ENCODE results near the gene SLC25A24.

SLC25A24 gene

DNA sequence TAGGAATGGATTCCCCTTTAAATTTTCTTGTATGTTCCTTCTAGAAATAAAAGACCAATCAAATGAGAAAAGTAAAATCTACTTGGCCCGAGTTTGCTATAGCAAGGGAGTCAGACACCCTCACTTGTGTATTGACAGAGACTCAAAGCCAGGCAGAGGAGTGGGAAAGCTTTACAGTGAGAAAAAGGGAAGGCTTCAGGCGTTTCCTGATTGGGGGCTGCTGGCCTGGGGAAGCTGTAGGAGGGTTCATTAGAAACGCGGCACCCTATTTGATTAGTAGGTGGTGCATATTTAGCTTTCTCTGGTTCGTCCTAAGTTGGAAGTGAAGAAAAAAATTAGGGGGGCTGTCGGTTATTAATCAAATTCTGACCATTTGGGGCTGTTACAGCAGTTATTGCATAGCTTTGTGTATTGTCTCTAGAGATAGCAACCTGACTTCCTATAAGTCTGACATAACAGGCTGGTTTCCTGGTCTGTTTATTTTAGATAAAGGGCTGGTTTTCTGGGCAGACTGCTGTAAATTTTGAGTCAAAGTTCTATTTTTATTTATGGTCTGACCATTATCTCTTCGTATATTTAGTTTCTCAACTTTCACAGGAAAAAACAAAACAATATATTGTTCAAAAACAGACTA lies 10.0 kb downstream of the SLC25A24 start:
- no peaks in the 10 kb centered on the region for H3K27me3 ChIP-seq (ENCODE audit: insufficient read depth, low read length)
- no peak overlapping the region for H3K4me3 ChIP-seq (ENCODE audit: low read depth, low read length, poor library complexity, severe bottlenecking)
- H4K20me1 ChIP-seq (ENCODE audit: insufficient read depth, low read length) = no peaks in the 10 kb centered on the region
- no peaks in the 10 kb centered on the region for H3F3A ChIP-seq (ENCODE audit: insufficient read depth, low read length)
- H3K9ac ChIP-seq (ENCODE audit: low read length) = no peak overlapping the region
- no peaks in the 10 kb centered on the region for H3K79me2 ChIP-seq (ENCODE audit: insufficient read depth, low read length)
- no peaks in the 10 kb centered on the region for H3K4me1 ChIP-seq (ENCODE audit: insufficient read depth, low read length, severe bottlenecking)
- no peak overlapping the region for H3K27ac ChIP-seq (ENCODE audit: low read depth, low read length, poor library complexity, severe bottlenecking)
- H3K9me3 ChIP-seq (ENCODE audit: low read length) = no peaks in the 10 kb centered on the region
- H3K4me2 ChIP-seq (ENCODE audit: low read length) = no peak overlapping the region
- no peak overlapping the region for H2AFZ ChIP-seq (ENCODE audit: low read length)
- H3K36me3 ChIP-seq (ENCODE audit: insufficient read depth, low read length) = no peaks in the 10 kb centered on the region
- H3K9me2 ChIP-seq (ENCODE audit: low read depth, low read length) = no peaks in the 10 kb centered on the region
- TF ChIP-seq EZH2 (IDR thresholded peaks at IDR 0.05; ENCODE audit: borderline replicate concordance, low read length) = no peak
- TF ChIP-seq, protein P1, sequence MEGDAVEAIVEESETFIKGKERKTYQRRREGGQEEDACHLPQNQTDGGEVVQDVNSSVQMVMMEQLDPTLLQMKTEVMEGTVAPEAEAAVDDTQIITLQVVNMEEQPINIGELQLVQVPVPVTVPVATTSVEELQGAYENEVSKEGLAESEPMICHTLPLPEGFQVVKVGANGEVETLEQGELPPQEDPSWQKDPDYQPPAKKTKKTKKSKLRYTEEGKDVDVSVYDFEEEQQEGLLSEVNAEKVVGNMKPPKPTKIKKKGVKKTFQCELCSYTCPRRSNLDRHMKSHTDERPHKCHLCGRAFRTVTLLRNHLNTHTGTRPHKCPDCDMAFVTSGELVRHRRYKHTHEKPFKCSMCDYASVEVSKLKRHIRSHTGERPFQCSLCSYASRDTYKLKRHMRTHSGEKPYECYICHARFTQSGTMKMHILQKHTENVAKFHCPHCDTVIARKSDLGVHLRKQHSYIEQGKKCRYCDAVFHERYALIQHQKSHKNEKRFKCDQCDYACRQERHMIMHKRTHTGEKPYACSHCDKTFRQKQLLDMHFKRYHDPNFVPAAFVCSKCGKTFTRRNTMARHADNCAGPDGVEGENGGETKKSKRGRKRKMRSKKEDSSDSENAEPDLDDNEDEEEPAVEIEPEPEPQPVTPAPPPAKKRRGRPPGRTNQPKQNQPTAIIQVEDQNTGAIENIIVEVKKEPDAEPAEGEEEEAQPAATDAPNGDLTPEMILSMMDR (IDR thresholded peaks at IDR 0.05; ENCODE audit: low read length) = no peak

DNA sequence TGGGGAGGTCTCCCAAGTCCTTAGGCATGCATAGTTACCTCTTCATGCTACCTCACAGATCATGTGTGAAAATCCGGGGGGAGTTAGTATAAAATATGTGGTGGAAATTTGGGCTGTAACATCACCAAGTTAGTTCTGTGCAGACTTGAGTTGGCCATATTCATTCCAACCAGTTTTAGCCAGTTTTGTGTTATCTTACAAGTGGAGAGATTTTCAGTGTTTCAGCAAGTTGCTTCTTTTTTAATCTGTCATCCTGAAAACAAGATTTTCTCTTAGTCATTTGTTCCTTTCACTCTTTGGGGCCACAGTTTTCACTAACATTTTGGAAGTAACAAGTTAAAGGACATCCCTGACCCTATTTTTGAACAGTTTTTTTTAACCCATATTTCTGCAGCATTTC lies 11.3 kb downstream of the SLC25A24 start:
- Histone ChIP-seq H3K4me1 (ENCODE audit: insufficient read depth, low read length, severe bottlenecking) (no peaks in the 10 kb centered on the region), H3K79me2 (ENCODE audit: insufficient read depth, low read length) (no peaks in the 10 kb centered on the region), H3K4me3 (ENCODE audit: low read depth, low read length, poor library complexity, severe bottlenecking) (no peak overlapping the region), H3K9me2 (ENCODE audit: low read depth, low read length) (no peaks in the 10 kb centered on the region), H3K27ac (ENCODE audit: low read depth, low read length, poor library complexity, severe bottlenecking) (no peak overlapping the region), H3K4me2 (ENCODE audit: low read length) (no peak overlapping the region), H3K27me3 (ENCODE audit: insufficient read depth, low read length) (no peaks in the 10 kb centered on the region), H3K9me3 (ENCODE audit: low read length) (no peaks in the 10 kb centered on the region), H4K20me1 (ENCODE audit: insufficient read depth, low read length) (no peaks in the 10 kb centered on the region), H2AFZ (ENCODE audit: low read length) (no peak overlapping the region), H3F3A (ENCODE audit: insufficient read depth, low read length) (no peaks in the 10 kb centered on the region), H3K9ac (ENCODE audit: low read length) (no peak overlapping the region), H3K36me3 (ENCODE audit: insufficient read depth, low read length) (no peaks in the 10 kb centered on the region)
- TF ChIP-seq, protein P1 (IDR thresholded peaks at IDR 0.05; ENCODE audit: low read length) = no peak
- no peak for TF ChIP-seq EZH2 (IDR thresholded peaks at IDR 0.05; ENCODE audit: borderline replicate concordance, low read length)

DNA sequence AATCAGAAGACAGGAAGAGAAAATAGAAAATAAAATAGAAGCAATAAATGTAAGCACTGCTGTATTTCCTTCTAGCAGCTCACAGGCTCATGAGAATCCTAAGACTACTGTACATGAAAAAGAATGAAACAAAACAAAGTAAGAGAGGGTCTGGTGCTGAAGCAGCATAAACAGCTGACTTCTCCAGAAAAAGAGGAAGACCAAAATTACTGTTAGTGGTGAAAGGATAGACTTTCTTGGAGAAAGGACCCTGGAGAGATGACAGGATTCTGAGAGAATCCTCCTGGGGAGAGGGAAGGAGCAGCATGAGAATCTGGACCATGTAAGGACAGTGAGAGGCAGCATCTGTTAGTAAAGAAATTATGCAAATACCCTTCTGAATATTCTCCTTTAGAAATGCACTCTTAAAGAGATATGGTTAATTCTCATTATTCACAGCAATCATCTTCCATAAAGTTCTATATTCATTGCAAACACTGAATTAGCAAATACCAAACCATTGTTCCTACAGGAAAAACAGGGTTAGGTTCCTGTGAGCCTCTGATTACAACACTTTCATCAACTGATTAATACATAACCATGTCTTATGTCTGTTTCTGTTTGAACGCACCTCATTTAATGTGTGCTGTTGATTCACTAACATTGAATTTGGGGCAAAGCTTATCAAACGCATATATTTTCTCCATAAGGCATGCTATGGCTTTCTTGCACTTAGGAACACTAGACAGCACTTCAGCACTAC lies 17.0 kb downstream of the SLC25A24 start:
- Histone ChIP-seq H3K27me3 (ENCODE audit: insufficient read depth, low read length) (no peaks in the 10 kb centered on the region), H3K9ac (ENCODE audit: low read length) (no peak overlapping the region), H3K79me2 (ENCODE audit: insufficient read depth, low read length) (no peaks in the 10 kb centered on the region), H3K4me1 (ENCODE audit: insufficient read depth, low read length, severe bottlenecking) (no peaks in the 10 kb centered on the region), H2AFZ (ENCODE audit: low read length) (no peak overlapping the region), H3K36me3 (ENCODE audit: insufficient read depth, low read length) (no peaks in the 10 kb centered on the region), H3F3A (ENCODE audit: insufficient read depth, low read length) (no peaks in the 10 kb centered on the region), H4K20me1 (ENCODE audit: insufficient read depth, low read length) (no peaks in the 10 kb centered on the region), H3K27ac (ENCODE audit: low read depth, low read length, poor library complexity, severe bottlenecking) (no peak overlapping the region), H3K4me2 (ENCODE audit: low read length) (no peak overlapping the region), H3K4me3 (ENCODE audit: low read depth, low read length, poor library complexity, severe bottlenecking) (no peak overlapping the region), H3K9me3 (ENCODE audit: low read length) (no peaks in the 10 kb centered on the region), H3K9me2 (ENCODE audit: low read depth, low read length) (no peaks in the 10 kb centered on the region)
- no peak for TF ChIP-seq EZH2 (IDR thresholded peaks at IDR 0.05; ENCODE audit: borderline replicate concordance, low read length)
- TF ChIP-seq, protein P1 (IDR thresholded peaks at IDR 0.05; ENCODE audit: low read length) = no peak

Data from OCI-LY1 (cell line).